Muscle of arm (tissue), 12 donors: ENCODE data around the gene NRM. TPM values are rescaled to one million over a fixed set of nuclear protein-coding genes. Genes with fewer than 3 reads are reported as not detected.
"Not testable (repeated sequence)": the region's sequence is repeated elsewhere in the genome, so short reads cannot be mapped to it uniquely, and the experiment has no call there.

Experiments used
- DNase-seq: peaks from one replicate; pipeline ENCODE4 v3.0.0-alpha.2; 2013
- polyA plus RNA-seq, 12 donors: library from polyadenylated mRNA; unstranded; fragments of 120-200 nt; gene quantifications; one replicate each; pipeline ENCODE4 v1.2.1, GENCODE V29; 2013; ENCODE audit not compliant: insufficient read length in 12 of 12

Gene NRM
- polyA plus RNA-seq, 12 donors: 32.1 to 50.3 (median 38.9) TPM; not detected in 1

DNA sequence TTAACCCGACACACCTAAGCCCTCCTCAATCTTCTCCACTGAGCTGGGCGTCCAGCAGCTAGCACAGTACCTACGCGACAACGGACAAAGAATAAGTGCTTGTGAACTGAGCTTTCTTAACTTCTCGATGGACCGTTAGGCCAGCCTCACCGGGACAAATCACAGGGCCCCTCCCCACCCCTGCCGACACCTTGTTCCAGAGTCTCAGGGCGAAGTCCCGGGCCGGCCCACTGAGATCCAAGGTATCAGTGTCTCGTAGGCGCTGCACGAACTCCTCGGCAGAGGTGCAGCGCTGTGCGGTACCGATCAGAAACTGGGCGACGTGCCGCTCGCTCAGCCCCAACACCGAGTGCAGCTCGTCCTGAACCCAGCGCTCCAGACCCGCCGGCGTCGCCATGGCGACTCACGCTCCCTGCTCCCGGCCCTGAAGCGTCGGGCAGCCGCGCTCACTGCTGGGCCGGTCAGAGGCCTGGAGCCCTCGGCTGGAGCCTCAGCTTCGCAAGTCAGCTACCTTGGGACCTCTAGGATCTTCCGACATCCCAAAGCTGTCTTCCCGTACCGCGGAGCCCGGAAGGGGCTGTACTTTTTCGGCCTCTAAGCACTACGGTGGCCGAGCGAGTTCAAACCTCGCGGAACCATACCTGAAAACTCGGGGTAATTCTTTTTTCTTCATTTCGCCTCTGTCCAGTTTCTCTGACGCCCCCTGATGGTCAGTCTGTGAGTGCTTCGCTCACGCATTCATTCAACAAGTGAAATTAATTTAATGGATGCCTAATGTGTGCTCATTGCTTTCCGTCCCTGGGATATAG is 18.1 kb downstream of the NRM start, which contains the start of gene DHX16:
Gene DHX16 (minus strand): TSS at position 562 of the 809 bp plus-strand sequence. CDS start 165 bp downstream, at position 397.
- peak; percentile 97 for DNase-seq

DNA sequence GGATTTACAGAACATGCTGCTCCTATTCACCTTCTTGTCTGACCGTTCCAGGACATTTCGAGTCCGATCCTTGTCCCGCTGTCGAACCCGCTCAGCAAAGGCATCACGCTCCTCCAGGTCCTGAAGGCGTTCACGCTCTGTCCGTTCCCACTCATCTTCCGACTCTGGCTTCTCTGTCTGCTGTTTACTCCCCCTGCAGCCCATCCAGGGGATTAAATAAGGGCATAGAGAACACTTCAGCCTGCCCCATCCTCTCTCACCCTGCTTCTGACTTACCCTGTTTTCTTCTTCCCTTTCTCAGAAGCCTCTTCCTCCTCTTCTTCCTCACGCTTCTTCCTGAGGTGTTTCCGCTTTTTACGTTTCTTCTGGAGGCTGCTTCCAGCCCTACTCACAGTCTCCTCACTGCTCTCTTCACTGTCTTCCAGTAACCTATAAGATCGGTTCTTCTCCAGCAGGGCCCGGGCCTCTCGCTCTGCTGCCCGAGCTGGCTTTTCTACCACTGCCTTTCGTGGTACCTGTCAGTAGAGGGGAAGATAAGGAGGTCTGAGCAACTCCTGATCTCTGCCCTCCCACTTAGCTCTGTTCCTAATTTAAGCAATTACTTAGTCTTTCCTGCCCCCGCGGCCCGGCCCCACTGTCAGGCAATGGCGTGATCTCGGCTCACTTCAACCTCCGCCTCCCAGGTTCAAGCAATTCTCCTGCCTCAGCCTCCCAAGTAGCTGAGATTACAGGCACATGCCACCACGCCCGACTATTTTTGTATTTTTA is 19.8 kb downstream of the NRM start:
- DNase-seq: no peak

- DNase-seq: not testable (repeated sequence)
Measured at GRCh38 chr6:30666300-30666699, 24.5 kb downstream of the NRM start.

GRCh38 chr6:30664994-30665767 is 25.6 kb downstream of the NRM start:
- DNase-seq: no peak

DNA sequence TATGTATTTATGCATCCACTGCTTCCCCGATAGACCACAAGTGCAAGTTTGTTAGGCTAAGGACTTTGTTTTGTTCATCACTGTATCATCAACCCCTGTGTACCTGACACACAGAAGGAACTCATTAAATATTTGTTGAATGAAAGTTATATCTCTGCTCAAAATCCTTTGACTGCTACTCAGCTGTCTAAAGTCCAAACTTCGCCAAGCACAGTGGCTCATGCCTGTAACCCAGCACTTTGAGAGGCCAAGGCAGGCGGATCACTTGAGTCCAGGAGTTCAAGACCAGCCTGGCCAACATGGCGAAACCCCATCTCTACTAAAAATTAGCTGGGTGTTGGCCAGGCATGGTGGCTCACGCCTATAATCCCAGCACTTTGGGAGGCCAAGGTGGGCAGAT is 32.9 kb downstream of the NRM start:
- not testable (repeated sequence) for DNase-seq

- no peak for DNase-seq
Measured at GRCh38 chr6:30657454-30657853, 33.3 kb downstream of the NRM start.

DNA sequence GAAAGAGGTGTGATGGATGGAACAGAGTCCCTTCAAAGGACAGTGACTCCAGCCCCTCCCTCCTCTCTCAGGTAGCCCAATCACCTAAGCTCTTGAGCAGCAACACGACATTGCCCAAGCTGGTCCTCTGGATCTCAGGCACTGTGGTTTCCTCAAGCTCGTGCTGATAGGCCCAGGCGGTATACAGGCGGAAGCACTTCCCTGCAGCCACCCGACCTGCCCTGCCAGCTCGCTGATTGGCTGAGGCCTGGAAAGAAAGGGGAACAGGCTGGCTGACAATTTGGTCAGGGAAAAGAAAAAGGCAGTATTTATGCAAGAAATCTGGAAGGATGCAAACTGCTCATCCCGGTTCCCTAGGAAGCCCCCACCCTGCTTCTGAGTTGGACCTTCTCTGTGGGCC is 34.3 kb downstream of the NRM start:
- no peak for DNase-seq

- DNase-seq: no peak
Measured at GRCh38 chr6:30655743-30656094, 35.1 kb downstream of the NRM start.

DNA sequence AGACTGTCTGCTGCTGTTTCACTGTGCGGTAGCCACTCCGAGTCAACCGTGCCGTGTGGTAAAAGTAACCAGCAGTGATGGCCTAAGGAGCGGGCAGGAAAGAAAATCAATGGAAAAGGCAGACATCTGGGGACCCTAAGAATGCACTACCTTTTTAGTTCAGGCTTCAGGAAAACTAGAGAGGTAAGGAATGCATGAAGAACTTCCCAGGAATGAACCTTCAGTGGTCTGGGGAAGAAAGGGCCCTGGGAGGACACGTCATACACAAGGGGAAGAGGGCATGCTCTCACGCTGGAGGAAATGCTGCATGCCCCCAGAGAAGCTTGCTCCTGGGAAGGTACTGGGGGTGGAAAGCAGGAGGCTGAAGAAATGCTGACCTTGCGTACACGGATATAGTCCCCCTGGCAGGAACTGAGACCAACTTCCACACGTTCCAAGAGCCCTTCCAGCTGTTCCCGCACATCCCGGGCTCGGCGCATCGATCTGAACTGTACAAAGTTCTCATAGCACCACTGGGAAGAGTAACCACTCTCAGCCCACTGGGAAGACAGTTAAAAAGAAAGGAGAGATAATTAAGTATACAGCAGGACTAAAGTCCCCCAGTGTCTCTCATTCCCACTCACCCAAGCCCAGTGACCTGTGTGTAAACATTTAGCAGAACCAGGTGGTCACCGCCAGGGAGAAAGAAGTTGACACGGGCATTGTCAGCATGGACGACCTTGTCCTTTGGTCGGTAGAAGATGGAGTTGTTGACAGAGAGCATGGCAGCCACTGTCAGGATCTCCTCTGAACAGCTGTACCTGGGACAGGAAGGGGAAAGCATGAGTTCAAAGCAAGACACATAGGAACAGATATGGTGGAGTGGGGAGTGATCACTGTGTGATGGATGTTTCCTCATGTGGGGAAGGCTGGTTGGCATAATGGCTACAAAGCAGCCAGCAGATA is 35.7 kb downstream of the NRM start:
- DNase-seq: no peak

DNA sequence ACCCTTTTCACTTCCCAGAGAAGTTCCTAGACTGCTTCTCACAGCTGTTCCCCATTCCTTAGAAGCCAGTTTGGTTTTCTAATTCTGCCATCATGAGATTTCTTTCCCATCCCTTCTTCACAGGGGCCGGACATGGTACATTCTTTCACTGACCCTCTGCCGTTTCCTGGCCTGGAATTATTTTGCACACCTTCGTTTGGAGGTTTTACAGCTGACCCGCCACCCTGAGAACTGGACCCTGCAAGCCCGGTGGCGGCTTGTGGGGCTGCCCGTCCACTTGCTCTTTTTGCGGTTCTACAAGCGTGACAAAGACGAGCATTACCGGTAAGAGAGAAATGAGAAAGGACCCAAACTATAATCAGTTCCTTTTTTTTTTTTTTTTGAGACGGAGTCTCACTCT is 39.6 kb downstream of the NRM start:
- no peak for DNase-seq

DNA sequence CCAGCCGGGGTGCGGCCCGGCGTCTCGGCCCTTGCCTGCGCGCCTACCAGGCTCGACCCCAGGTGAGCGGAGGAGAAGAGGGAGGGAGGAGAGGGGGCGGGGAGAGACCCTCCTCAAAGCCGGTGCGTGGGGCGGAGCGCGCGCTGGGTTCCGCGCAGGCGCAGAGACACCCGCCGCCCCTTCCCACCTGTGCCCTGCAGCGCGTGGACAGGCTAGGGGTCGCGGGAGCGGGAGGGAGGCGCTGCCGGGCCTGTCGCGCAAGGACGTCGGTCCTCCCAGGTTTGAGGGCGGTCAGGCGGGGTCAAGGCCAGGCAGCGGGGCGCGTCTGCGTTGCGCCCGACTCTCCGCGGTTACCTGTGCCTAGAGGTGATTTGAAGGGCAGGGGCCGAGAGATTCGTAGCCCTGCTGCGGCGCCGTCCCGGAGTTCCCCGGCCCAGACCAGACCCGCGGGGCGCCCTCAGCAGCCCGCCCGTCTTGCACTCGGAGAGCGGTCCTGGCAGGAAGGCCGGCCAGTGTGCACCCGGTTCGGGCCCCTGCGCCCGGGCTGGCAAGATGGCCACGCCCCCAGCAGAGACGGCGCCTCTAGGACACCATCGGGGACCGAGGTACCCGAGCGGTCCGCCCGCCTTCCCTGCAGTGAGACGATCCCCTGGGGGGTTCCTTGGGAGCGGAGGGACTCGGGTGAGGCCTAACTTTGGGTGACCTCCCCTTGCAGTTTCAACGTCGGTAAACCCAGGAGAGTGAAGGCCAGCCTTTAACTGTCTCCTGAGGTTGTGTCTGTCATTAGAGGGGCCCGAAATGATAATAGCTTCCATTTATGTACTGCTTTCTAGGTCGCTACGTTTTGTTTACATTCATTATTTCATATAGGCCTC is 43.3 kb downstream of the NRM start:
- peak; percentile 22 for DNase-seq

DNA sequence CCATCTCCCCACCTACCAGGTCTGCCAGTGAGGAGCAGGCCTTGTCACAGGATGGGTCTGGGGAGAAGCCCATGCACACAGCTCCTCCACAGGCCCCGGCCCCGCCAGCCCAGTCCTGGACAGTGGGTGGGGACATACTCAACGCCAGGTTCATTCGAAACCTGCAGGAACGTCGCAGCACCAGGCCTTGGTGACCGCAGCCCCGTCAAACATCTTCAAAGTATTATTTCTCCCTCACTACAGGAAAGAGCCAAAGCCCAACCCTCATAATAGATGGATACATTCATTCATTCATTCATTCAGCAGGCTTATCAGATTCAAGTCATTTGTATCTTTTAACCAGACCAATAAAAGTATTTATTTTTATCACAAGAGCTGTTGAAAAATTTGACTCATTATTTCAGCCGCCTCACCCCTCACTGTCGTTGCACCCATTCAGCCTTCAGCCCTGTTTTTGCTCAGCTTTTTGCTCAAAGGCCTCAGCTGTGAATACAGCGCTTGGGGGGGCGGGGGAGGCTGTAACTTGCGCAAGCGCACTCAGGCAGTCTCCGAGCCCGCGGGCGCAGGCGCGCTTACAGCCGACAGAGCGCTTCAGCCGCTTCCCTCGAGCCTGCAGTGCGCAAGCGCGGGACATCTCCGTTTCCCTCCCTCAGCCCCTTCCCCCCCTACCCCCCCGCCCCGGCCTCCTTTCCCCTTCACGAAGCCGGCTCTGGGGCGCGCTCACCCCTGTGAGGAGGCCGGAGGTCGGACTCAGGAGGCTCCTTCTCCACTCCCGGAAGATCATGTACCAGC is 44.1 kb downstream of the NRM start, which contains the start of gene C6orf136:
Gene C6orf136 (plus strand): TSS at position 684 of the 792 bp plus-strand sequence. CDS start 99 bp downstream, at position 783.
- DNase-seq: peak; percentile 92

GRCh38 chr6:30645989-30646388 is 44.8 kb downstream of the NRM start:
- no peak for DNase-seq

- no peak for DNase-seq
Measured at GRCh38 chr6:30644769-30645168, 46.0 kb downstream of the NRM start.

GRCh38 chr6:30643656-30644055 is 47.1 kb downstream of the NRM start:
- DNase-seq: no peak

DNA sequence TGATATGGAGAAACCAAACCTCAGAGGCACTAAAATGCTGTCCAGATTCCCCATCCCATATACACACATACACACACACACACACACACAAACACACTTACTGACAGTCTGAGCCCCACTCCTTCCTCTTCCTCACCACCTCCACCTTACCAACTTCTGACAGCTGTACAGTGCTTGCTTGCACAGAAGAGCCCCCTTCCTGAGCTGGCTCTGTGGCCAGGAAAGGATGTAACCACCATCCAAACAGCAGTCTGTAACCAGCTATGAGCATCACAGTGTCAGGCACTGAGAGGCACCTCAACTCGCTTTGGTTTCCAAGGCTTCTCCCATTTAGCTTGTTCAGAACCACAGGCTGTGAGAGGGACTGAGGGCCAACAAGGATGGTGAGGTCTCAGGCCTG is 49.7 kb downstream of the NRM start:
- no peak for DNase-seq

GRCh38 chr6:30640481-30640880 is 50.3 kb downstream of the NRM start:
- DNase-seq: no peak
